GM10248 (cell line): ENCODE results near the gene CNPY2.
"Not testable (repeated sequence)": the region's sequence is repeated elsewhere in the genome, so short reads cannot be mapped to it uniquely, and the experiment has no call there.

Experiments
- CTCF ChIA-PET: fragments of 300-600 bp; sonication (Branson Sonifier 250); formaldehyde crosslinking; extraction: SDS; loops from one replicate; lab custom pipeline; 2021; ENCODE audit warnings: antibody characterized with exemption; lab: Yijun Ruan, JAX
- POLR2A ChIA-PET: fragments of 350-650 bp; sonication (Branson Sonifier 250); formaldehyde crosslinking; extraction: SDS; loops from one replicate; lab custom pipeline; 2020; ENCODE audit warnings: antibody characterized with exemption; lab: Yijun Ruan, JAX
- DNase-seq: peaks from one replicate; pipeline ENCODE4 v3.0.0; 2012; ENCODE audit errors: extremely low spot score
- TF ChIP-seq, protein P1 (sequence below): IDR thresholded peaks from 2 replicates; pipeline ENCODE4 v1.5.1; 2012; ENCODE audit warnings: mild to moderate bottlenecking, low read depth; ENCODE audit errors: extremely low read depth, missing control alignments, control extremely low read depth

The CNPY2 gene

GRCh38 chr12:56326533-56326932 lies 10.7 kb upstream of the CNPY2 start:
- ChIA-PET POLR2A (no interaction called here), CTCF (interaction anchor here (1.2 kb wide), 1 partner anchor 9 kb away, joined by 3 read pairs; no protein-coding TSS in a partner anchor)
- DNase-seq = no peak
- TF ChIP-seq, protein P1, sequence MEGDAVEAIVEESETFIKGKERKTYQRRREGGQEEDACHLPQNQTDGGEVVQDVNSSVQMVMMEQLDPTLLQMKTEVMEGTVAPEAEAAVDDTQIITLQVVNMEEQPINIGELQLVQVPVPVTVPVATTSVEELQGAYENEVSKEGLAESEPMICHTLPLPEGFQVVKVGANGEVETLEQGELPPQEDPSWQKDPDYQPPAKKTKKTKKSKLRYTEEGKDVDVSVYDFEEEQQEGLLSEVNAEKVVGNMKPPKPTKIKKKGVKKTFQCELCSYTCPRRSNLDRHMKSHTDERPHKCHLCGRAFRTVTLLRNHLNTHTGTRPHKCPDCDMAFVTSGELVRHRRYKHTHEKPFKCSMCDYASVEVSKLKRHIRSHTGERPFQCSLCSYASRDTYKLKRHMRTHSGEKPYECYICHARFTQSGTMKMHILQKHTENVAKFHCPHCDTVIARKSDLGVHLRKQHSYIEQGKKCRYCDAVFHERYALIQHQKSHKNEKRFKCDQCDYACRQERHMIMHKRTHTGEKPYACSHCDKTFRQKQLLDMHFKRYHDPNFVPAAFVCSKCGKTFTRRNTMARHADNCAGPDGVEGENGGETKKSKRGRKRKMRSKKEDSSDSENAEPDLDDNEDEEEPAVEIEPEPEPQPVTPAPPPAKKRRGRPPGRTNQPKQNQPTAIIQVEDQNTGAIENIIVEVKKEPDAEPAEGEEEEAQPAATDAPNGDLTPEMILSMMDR = no peak

- ChIA-PET CTCF (interaction anchor here (0.8 to 1.2 kb wide), 2 partner anchors 8 to 9 kb away, joined by 3 read pairs; no protein-coding TSS in a partner anchor), POLR2A (interaction anchor here (1.1 kb wide), 1 partner anchor 10 kb away, joined by 3 read pairs; the partner anchor contains the start of gene CNPY2)
- TF ChIP-seq, protein P1 = no peak
- DNase-seq = no peak
Measured at GRCh38 chr12:56326126-56326525, 10.3 kb upstream of the CNPY2 start.

DNA sequence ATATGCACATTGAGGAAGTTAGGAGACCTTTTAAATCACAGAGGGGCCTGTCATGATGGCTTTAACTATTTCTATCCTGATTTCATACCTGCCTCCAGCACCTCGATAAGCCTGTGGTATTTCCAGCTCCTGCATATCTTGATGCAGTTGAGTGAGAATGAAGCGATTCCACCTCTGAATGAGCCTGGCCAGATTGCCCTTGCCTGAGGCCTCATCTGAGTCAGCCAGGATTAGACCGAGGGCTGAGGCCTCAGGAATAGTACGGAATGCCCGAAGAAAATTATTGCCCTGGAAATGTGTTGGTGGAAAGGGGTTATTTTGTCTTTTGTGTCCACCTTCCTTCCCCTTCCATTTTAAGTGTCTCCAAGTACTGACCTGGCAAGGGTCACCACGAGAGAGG lies 8.4 kb upstream of the CNPY2 start:
- ChIA-PET CTCF (interaction anchor here (1.2 to 1.3 kb wide), 2 partner anchors 57 to 66 kb away, joined by 3 to 4 read pairs; partner anchors contain the start of gene ANKRD52), POLR2A (interaction anchor here (0.5 kb wide), 1 partner anchor 31 kb away, joined by 10 read pairs; no protein-coding TSS in a partner anchor)
- DNase-seq = no peak
- TF ChIP-seq, protein P1 = no peak

DNA sequence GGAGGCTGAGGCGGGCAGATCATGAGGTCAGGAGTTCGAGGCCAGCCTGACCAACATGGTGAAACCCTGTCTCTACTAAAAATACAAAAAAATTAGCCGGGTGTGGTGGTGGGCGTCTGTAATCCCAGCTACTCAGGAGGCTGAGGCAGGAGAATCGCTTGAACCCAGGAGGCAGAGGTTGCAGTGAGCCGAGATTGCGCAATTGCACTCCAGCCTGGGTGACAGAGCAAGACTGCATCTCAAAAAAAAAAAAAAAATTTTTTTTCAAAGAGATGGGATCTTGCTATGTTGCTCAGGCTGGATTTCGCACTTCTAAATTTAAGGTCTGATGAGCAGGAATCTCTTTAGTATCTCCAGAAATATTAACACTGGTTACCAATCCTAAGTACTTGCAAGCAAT lies 5.8 kb upstream of the CNPY2 start:
- DNase-seq = not testable (repeated sequence)
- ChIA-PET POLR2A (interaction anchor here (0.7 kb wide), 1 partner anchor 15 kb away, joined by 8 read pairs; no protein-coding TSS in a partner anchor), CTCF (interaction anchor here (1.8 kb wide), 1 partner anchor 11 kb away, joined by 8 read pairs; the partner anchor contains the start of gene PAN2)

GRCh38 chr12:56321027-56321426 lies 5.2 kb upstream of the CNPY2 start:
- POLR2A ChIA-PET = interaction anchor here (0.7 kb wide), 1 partner anchor 15 kb away, joined by 8 read pairs; no protein-coding TSS in a partner anchor
- CTCF ChIA-PET = interaction anchor here (1.2 to 1.8 kb wide), 3 partner anchors 12 to 138 kb away, joined by 3 to 8 read pairs (median 3); partner anchors contain the start of gene PAN2
- no peak for DNase-seq
- TF ChIP-seq, protein P1 = no peak

DNA sequence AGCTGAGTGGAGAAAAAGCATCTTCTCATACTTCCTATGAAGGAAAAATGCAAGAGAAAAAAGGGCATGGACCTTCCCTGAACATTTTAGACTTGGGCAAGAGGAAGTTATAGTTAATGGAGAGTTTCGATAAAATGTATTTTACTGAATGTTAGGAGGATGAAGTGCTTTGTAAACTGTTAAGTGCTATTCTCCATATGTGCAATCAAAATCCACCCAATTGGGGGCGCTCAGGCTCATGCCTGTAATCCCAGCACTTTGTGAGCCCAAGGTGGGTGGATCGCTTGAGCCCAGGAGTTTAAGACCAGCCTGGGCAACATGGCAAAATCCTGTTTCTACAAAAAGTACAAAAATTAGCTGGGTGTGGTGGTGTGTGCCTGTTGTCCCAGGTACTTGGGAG lies 1.9 kb upstream of the CNPY2 start:
- TF ChIP-seq, protein P1 = no peak
- CTCF ChIA-PET = interaction anchor here (1.2 to 3.6 kb wide), 5 partner anchors 8 to 146 kb away, joined by 3 to 25 read pairs (median 3); no protein-coding TSS in a partner anchor
- POLR2A ChIA-PET = no interaction called here
- DNase-seq = no peak

GRCh38 chr12:56315249-56315621 lies 553 bp downstream of the CNPY2 start:
- TF ChIP-seq, protein P1 = no peak
- ChIA-PET CTCF (interaction anchor here (0.9 to 3.6 kb wide), 5 partner anchors 14 to 148 kb away, joined by 3 to 25 read pairs (median 10); partner anchors contain the start of genes RNF41 and STAT2), POLR2A (interaction anchor here (0.6 to 2.4 kb wide), 7 partner anchors 15 to 57 kb away, joined by 3 to 8 read pairs (median 4); partner anchors contain the start of genes ANKRD52, PAN2 and STAT2)
- no peak for DNase-seq
